ENCODE results near the gene FANCE.

DNA sequence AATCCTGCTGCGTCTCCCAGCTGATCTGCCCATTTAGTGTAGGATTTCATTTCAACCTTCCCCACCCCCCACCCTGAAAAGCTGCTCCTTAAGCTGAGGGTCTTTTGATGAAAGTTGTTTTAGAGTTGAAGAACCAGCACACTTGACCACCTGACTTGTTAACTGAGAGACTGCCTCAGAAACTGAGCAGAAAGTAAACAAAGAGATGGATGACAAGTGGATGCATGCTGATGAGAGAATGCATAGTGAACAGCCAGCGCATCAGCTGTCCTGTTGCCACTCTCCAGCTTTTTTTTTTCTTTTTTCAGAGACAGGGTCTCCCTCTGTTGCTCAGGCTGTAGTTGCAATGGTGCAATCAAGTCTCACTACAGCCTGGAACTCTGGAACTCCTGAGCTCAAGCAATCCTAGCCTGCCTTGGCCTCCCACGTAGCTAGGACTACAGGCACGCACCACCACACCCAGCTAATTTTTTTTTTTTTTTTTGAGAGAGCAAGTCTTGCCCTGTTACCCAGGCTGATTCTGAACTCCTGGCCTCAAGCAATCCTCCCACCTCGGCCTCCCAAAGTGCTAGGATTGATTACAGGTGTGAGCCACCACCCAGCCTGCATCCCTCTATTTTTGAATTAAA, 25.5 kb downstream of the FANCE start:
- TF ChIP-seq ZNF175 (CRISPR knock-in tag; IDR thresholded peaks at IDR 0.05; ENCODE audit: low read depth) = no peak
- no peak for TF ChIP-seq POLR2A (conservative IDR thresholded peaks at IDR 0.05)
- TF ChIP-seq JUND (IDR thresholded peaks at IDR 0.05; ENCODE audit: borderline replicate concordance, low read depth, low read length) = no peak
- no peak for TF ChIP-seq JUND (tag; IDR thresholded peaks at IDR 0.05; ENCODE audit: borderline replicate concordance, low read depth, low read length)
- TF ChIP-seq GATA2 (CRISPR knock-in tag; IDR thresholded peaks at IDR 0.05) = no peak
- no peak for TF ChIP-seq POLR2AphosphoS2 (IDR thresholded peaks at IDR 0.05; ENCODE audit: low read length)
- no peak for TF ChIP-seq PYGO2 (tag; IDR thresholded peaks at IDR 0.05)
- TF ChIP-seq RAD21 (CRISPR knock-in tag; conservative IDR thresholded peaks at IDR 0.05 in 1 of 2, IDR thresholded peaks at IDR 0.05 in 1 of 2) = no peak
- no peak for TF ChIP-seq EP300 (IDR thresholded peaks at IDR 0.05; ENCODE audit: low read length)
- TF ChIP-seq, protein P1, sequence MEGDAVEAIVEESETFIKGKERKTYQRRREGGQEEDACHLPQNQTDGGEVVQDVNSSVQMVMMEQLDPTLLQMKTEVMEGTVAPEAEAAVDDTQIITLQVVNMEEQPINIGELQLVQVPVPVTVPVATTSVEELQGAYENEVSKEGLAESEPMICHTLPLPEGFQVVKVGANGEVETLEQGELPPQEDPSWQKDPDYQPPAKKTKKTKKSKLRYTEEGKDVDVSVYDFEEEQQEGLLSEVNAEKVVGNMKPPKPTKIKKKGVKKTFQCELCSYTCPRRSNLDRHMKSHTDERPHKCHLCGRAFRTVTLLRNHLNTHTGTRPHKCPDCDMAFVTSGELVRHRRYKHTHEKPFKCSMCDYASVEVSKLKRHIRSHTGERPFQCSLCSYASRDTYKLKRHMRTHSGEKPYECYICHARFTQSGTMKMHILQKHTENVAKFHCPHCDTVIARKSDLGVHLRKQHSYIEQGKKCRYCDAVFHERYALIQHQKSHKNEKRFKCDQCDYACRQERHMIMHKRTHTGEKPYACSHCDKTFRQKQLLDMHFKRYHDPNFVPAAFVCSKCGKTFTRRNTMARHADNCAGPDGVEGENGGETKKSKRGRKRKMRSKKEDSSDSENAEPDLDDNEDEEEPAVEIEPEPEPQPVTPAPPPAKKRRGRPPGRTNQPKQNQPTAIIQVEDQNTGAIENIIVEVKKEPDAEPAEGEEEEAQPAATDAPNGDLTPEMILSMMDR (IDR thresholded peaks at IDR 0.05 in 2 of 3, conservative IDR thresholded peaks at IDR 0.05 in 1 of 3; ENCODE audit: insufficient read depth in 2 of 3, low read depth in 1 of 3, low read length in 3 of 3) = no peak
- TF ChIP-seq, protein P2, sequence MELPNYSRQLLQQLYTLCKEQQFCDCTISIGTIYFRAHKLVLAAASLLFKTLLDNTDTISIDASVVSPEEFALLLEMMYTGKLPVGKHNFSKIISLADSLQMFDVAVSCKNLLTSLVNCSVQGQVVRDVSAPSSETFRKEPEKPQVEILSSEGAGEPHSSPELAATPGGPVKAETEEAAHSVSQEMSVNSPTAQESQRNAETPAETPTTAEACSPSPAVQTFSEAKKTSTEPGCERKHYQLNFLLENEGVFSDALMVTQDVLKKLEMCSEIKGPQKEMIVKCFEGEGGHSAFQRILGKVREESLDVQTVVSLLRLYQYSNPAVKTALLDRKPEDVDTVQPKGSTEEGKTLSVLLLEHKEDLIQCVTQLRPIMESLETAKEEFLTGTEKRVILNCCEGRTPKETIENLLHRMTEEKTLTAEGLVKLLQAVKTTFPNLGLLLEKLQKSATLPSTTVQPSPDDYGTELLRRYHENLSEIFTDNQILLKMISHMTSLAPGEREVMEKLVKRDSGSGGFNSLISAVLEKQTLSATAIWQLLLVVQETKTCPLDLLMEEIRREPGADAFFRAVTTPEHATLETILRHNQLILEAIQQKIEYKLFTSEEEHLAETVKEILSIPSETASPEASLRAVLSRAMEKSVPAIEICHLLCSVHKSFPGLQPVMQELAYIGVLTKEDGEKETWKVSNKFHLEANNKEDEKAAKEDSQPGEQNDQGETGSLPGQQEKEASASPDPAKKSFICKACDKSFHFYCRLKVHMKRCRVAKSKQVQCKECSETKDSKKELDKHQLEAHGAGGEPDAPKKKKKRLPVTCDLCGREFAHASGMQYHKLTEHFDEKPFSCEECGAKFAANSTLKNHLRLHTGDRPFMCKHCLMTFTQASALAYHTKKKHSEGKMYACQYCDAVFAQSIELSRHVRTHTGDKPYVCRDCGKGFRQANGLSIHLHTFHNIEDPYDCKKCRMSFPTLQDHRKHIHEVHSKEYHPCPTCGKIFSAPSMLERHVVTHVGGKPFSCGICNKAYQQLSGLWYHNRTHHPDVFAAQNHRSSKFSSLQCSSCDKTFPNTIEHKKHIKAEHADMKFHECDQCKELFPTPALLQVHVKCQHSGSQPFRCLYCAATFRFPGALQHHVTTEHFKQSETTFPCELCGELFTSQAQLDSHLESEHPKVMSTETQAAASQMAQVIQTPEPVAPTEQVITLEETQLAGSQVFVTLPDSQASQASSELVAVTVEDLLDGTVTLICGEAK (IDR thresholded peaks at IDR 0.05) = no peak
- TF ChIP-seq, protein P2 (CRISPR knock-in tag; IDR thresholded peaks at IDR 0.05) = no peak
- no peak for TF ChIP-seq NR1H2 (CRISPR knock-in tag; IDR thresholded peaks at IDR 0.05)
- no peak for TF ChIP-seq HDAC3 (IDR thresholded peaks at IDR 0.05; ENCODE audit: borderline replicate concordance, partially characterized antibody)
- no peak for TF ChIP-seq POLR3A (IDR thresholded peaks at IDR 0.05; ENCODE audit: borderline replicate concordance, extremely low read depth, insufficient read depth, insufficient read length)
